Stimulated activated CD8-positive, alpha-beta memory T cell treated with anti-CD3 and anti-CD28 coated beads, Interleukin-7, amount 100 ng/mL, for 4 hours (primary cell): ENCODE results near the gene DOHH.

Experiments used
- DNase-seq, 2 donors: peaks; one replicate each; pipeline ENCODE4 v3.0.0-alpha.2; 2020; ENCODE audit warnings: low read depth in 2 of 2

Gene DOHH, protein sequence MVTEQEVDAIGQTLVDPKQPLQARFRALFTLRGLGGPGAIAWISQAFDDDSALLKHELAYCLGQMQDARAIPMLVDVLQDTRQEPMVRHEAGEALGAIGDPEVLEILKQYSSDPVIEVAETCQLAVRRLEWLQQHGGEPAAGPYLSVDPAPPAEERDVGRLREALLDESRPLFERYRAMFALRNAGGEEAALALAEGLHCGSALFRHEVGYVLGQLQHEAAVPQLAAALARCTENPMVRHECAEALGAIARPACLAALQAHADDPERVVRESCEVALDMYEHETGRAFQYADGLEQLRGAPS

DNA sequence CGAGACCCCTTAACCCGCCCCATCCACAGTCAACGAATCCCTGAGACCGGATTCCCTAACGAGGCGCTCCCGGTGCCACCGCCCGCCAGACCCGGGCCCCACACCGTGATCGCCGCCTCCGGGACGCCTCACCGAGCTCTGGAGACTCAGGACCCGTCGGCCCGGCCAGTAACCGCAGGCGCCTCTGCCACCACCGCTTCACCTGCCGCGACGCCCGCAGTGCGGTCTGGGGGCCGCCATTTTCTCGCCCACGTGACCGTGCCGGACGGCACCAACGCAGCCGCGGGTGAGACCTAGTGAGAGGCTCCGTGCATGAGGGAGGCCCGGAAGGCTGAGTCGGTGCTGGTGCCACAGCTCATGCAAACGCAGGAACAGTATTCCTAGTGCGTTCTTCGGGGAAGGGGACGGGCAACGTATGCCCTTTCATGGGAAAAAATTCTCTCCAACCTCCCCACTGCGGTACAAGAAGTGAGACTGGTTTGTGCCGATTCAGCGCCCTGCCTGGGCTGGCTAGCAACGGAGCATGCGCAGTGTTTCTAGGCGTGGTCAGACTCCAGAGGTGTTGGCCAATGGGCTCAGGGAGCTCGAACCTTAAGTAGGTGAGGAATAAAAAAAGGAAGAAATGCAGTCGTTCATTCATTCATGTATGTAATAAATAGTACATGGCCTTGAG, at the start of gene DOHH:
DOHH (minus strand) TSS at position 246 of the 673 bp plus-strand sequence. CDS start 3,860 bp downstream, outside the sequence.
- DNase-seq, result peak; percentile 92 to 96

DNA sequence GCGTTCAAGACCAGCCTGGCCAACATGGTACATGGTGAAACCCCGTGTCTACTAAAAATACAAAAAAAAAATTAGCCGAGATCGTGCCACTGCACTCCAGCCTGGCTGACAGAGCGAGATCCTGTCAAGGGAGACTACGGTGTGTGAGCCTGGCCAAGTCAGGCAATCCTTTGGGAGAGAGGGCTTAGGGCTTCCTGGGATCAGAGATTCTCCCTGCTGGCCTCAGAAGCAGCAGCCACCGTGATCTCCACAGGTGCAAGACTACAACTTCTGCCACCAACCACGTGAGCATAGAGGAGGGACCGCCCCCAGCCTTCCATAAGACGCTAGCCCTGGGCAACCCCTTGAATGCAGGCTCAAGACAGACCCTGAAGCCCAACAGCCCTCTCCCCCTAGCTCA, 49.3 kb upstream of the DOHH start:
- no peak for DNase-seq

GRCh38 chr19:3548606-3549005, 48.1 kb upstream of the DOHH start:
- no peak for DNase-seq

GRCh38 chr19:3547767-3548282, 47.4 kb upstream of the DOHH start:
- no peak for DNase-seq

GRCh38 chr19:3547301-3547731, 46.8 kb upstream of the DOHH start:
- no peak for DNase-seq

DNA sequence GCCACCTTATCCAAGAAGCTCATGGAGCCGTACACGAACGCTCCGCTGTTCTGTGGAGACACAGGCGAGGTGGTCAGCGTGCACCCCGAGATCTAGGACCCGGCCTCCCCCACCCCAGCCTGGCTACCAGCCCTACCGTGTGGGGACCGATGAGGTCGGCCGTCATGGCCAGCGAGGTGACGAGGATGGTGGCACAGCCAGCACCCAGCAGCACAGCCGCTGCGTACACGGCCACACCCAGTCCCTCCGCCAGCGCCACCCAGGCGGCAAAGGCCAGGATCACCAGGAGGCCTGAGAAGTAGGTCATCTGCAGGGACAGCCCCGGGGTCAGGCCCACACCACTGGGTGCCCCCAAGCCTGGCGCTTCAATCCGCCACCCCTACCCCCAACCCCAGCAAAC, 45.6 kb upstream of the DOHH start:
- no peak for DNase-seq

DNA sequence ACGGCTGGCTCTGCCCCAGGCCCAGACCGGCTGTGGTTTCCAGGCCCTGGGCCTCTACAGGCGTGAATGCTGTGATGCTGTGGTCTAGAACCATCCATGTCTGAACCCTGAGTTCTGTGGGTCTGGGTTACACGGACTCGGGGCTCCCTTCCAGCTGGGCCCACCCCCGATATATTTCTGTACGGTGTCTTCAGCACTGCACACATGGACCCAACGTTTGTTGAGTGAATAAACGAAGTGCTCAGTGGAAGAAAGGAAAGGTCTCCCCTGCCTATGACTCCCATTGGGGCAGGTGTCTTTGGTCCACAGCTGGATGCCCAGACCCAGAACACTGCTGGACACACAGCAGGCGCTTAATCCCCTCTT, 45.2 kb upstream of the DOHH start:
- no peak for DNase-seq

GRCh38 chr19:3544742-3545668, 44.5 kb upstream of the DOHH start:
- DNase-seq, result peak; percentile 44 to 46

GRCh38 chr19:3544058-3544376, 43.5 kb upstream of the DOHH start:
- no peak for DNase-seq

- no peak for DNase-seq
Observed at GRCh38 chr19:3543150-3544057, 42.9 kb upstream of the DOHH start.

GRCh38 chr19:3539756-3540118, 39.3 kb upstream of the DOHH start:
- DNase-seq, result no peak

- DNase-seq, result no peak
Observed at GRCh38 chr19:3538965-3539755, 38.7 kb upstream of the DOHH start, which contains the start of gene TEKTIP1. TSS of gene TEKTIP1 (plus strand) at chr19:3539174. CDS start at chr19:3539178, 4 bp downstream.

- DNase-seq, result no peak
Observed at GRCh38 chr19:3538258-3538929, 37.9 kb upstream of the DOHH start.

DNA sequence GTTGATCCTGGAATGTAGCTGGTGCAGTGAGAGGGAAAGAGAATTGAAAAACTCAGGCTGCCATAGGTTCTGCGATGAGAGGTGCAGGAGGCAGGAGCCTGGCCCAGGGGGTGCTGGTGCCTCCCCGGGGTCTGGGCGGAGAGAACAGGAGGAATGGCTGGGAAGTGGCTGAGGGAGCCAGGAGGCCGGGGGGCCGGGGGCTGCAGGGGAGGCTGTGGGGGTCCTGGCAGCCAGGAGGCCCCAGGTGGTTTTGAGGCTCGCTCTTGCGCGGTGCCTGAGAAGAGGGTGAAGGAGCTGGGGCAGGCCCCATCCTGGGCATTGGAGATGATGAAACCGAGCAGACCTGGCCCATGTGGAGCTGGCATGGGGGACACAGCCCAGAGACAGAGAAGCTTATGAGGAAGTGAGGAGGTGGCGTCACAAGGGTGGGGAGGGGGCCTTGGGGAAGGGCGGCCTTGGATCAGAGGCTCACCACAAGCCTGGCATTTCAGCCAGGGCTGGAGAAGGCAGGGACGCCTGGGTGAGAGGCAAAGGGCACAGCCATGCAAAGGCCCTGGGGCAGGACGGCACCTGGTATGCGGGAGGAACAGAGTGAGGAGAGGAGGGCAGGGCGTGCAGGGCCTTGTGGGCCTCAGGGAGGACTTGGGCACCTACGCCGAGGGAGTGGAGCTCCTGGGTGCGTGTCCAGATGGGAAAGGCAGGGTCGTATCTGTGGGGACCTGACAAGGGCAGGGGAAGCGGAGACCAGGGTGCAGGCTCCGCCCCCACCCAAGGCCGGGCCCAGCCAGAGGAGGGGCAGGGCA, 37.2 kb upstream of the DOHH start:
- no peak for DNase-seq

DNA sequence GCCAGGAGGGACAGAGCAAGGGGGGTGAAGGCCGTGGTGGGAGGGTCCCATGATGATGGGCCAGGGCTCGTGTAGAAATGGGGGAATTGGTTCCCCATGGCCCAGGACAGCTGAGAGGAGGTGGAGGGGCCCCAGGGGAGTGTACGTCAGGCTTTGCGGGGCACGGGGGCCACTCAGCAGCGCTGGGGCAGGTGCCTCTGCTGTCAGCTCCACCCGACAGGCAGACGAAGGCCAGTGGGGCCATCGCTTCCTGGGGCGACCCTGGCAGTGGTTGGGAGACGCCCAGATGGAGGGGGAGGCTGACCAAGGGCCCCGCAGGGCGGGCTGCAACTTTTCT, 36.6 kb upstream of the DOHH start:
- DNase-seq, result no peak

GRCh38 chr19:3536429-3537100, 36.1 kb upstream of the DOHH start:
- no peak for DNase-seq

DNA sequence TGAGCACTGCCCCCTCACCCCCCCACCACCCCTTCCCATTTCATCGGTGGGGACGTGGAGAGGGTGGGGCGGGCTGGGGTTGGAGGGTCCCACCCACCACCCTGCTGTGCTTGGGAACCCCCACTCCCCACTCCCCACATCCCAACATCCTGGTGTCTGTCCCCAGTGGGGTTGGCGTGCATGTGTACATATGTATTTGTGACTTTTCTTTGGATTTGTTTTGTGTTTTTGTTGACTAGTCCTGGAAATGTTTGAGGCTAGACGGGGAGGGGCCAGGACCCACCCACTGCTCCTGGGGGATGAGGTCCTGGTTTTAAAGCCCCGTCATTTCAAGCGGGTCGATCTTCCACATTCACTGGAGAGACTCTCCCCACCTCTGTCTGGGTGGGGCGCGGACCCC, 35.5 kb upstream of the DOHH start:
- DNase-seq, result no peak

GRCh38 chr19:3535563-3535965, 35.1 kb upstream of the DOHH start:
- no peak for DNase-seq

DNA sequence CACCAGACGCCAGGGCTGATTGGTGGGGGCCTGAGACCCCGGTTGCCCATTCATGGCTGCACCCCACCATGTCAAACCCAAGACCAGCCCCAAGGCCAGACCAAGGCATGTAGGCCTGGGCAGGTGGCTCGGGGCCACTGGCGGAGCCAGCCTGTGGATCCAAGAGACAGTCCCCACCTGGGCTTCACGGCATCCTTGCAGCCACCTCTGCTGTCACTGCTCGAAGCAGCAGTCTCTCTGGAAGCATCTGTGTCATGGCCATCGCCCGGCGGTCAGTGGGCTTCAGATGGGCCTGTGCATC, 34.7 kb upstream of the DOHH start:
- no peak for DNase-seq
